ENCODE data around the gene LDB2. TPM values are rescaled to one million over a fixed set of nuclear protein-coding genes. Genes with fewer than 3 reads are reported as not detected.

The LDB2 gene
- polyA plus RNA-seq, 12 donors, result 33.0 to 86.4 (median 49.0) TPM; not detected in 1

GRCh38 chr4:16758816-16759215, 139.6 kb downstream of the LDB2 start:
- DNase-seq, result no peak

- DNase-seq, result no peak
Observed at GRCh38 chr4:16758255-16758654, 140.2 kb downstream of the LDB2 start.

GRCh38 chr4:16757080-16757521, 141.3 kb downstream of the LDB2 start:
- no peak for DNase-seq

GRCh38 chr4:16754104-16754503, 144.3 kb downstream of the LDB2 start:
- DNase-seq, result no peak

- no peak for DNase-seq
Observed at GRCh38 chr4:16752150-16752549, 146.3 kb downstream of the LDB2 start.

GRCh38 chr4:16750882-16751642, 147.4 kb downstream of the LDB2 start:
- no peak for DNase-seq

- DNase-seq, result no peak
Observed at GRCh38 chr4:16750216-16750615, 148.2 kb downstream of the LDB2 start.

GRCh38 chr4:16745887-16746286, 152.6 kb downstream of the LDB2 start:
- DNase-seq, result no peak

- DNase-seq, result peak; percentile 22
Observed at GRCh38 chr4:16745009-16745635, 153.3 kb downstream of the LDB2 start.

GRCh38 chr4:16741287-16741686, 157.2 kb downstream of the LDB2 start:
- DNase-seq, result no peak

- no peak for DNase-seq
Observed at GRCh38 chr4:16739997-16740624, 158.3 kb downstream of the LDB2 start.

GRCh38 chr4:16738558-16738957, 159.9 kb downstream of the LDB2 start:
- DNase-seq, result no peak

GRCh38 chr4:16733509-16733908, 164.9 kb downstream of the LDB2 start:
- no peak for DNase-seq

GRCh38 chr4:16732741-16733140, 165.7 kb downstream of the LDB2 start:
- DNase-seq, result no peak

- no peak for DNase-seq
Observed at GRCh38 chr4:16731776-16732380, 166.6 kb downstream of the LDB2 start.

GRCh38 chr4:16730522-16731205, 167.8 kb downstream of the LDB2 start:
- no peak for DNase-seq

GRCh38 chr4:16729336-16729735, 169.1 kb downstream of the LDB2 start:
- DNase-seq, result no peak

- no peak for DNase-seq
Observed at GRCh38 chr4:16728849-16729248, 169.6 kb downstream of the LDB2 start.

GRCh38 chr4:16728111-16728510, 170.3 kb downstream of the LDB2 start:
- DNase-seq, result no peak

GRCh38 chr4:16727218-16727617, 171.2 kb downstream of the LDB2 start:
- DNase-seq, result no peak

- no peak for DNase-seq
Observed at GRCh38 chr4:16726368-16727050, 171.9 kb downstream of the LDB2 start.
